ENCODE measurements around the gene AP5B1. TPM values are rescaled to one million over a fixed set of nuclear protein-coding genes. Genes with fewer than 3 reads are reported as not detected.

AP5B1 gene
- total RNA-seq, 6 donors from 2014 or later, result 24.8 to 66.0 (median 46.8) TPM

DNA sequence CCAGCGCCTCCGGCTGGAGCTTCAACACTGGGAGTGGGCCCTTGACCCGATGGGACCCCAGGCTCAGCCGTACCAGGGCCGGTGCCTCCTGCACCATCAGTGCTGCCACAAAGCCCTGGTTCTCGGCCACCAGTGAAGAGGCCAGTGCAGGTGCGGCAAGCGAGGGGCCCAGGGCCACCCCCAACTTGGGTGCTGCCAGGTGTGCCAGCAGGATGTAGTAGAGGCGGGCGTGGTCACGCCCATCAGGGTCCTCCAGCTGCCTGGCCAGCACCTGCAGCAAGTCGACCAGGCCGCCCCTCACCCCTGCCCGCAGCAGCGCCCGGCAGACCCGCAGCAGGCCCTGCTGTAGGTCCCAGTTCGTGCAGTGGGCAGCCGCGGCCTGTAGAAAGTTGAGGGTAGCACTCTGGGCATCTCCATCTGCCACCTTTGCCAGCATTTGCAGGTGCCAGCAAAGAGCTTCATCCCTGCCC, 2.3 kb downstream of the AP5B1 start:
- ATAC-seq (ENCODE audit: low FRiP score in 2 of 2) (no peak), DNase-seq (peak in 1 of 2 donors; percentile 72)
- Histone ChIP-seq H3K4me3 (peak overlapping the region in 2 of 4 donors; percentile 94 to 98), H3K36me3 (peaks cover 0 to 31% (median 24%) of the 10 kb centered on the region in 4 donors), H3K9me3 (no peaks in the 10 kb centered on the region), H3K27me3 (no peaks in the 10 kb centered on the region), H3K27ac (peak overlapping the region in 3 of 4 donors; percentile 93 to 99 (median 96)), H3K4me1 (peaks cover 51 to 76% (median 64%) of the 10 kb centered on the region in 4 donors)
- 93 to 95% methylated on average over 10 to 12 of the region's 20 CpGs for WGBS, 2 donors
- no peak for TF ChIP-seq CTCF (IDR thresholded peaks at IDR 0.05)
- TF ChIP-seq EP300 (IDR thresholded peaks at IDR 0.05), result no peak
- TF ChIP-seq POLR2A (IDR thresholded peaks at IDR 0.05), result no peak
- no peak for TF ChIP-seq POLR2AphosphoS5 (IDR thresholded peaks at IDR 0.05)

DNA sequence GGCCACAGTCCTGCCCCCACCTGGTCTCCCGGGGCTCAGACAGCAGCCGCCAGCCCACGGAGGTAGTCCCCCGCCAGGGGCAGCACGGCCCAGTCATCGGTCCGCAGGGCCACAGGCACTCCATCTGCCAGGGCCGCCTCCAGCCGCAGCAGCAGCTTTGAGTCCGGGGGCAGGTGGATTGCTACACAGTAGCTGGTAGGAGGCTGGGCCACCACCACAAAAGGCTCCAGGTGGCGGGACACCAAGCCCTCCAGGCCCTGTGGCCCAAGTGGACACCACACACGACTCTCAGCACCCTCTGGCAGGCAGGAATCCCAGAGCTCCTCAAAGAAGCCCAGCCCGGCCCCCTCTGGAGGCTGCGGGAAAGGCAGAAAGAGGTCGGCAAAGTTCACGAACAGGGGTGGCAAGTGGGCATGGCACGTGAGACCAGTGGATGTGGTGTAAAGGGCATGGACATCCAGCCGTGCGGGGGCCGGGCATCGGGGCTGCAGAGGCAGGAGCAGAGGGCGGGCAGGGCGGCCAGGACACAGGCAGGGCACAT, 2.9 kb downstream of the AP5B1 start:
- H3K4me1 ChIP-seq, result peaks cover 51 to 76% (median 64%) of the 10 kb centered on the region in 4 donors
- DNase-seq (peak in 1 of 2 donors; percentile 80), ATAC-seq (ENCODE audit: low FRiP score in 2 of 2) (no peak)
- H3K4me3 ChIP-seq, result peak overlapping the region in 2 of 4 donors; percentile 94 to 98
- peaks cover 0 to 31% (median 24%) of the 10 kb centered on the region in 4 donors for H3K36me3 ChIP-seq
- no peaks in the 10 kb centered on the region for H3K27me3 ChIP-seq
- peak overlapping the region; percentile 69 to 99 (median 88) for H3K27ac ChIP-seq
- H3K9me3 ChIP-seq, result no peaks in the 10 kb centered on the region
- TF ChIP-seq POLR2A (IDR thresholded peaks at IDR 0.05), result no peak
- TF ChIP-seq POLR2AphosphoS5 (IDR thresholded peaks at IDR 0.05), result no peak
- no peak for TF ChIP-seq CTCF (IDR thresholded peaks at IDR 0.05)
- no peak for TF ChIP-seq EP300 (IDR thresholded peaks at IDR 0.05)
- 85 to 87% methylated on average over 12 to 20 of the region's 23 CpGs for WGBS, 2 donors

DNA sequence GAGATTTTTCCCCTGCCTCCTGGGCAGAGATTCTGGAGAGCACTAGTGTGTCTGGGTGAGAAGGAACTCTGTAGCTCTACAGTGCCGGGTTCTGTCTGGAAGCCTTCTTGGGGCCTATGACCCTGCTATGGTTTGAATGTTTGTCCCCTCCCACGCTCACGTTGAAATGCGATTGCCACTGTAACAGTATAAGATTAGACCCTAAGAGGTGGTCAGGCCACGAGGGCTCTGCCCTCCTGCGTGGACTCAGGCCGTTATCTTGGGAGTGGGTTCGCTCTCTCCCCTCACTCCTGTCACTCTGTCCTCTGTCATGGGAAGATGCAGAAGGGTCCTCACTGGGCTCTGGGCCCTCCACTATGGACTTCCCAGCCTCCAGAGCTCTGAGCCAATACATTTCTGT, 3.5 kb downstream of the AP5B1 start:
- Histone ChIP-seq H3K36me3 (peaks cover 0 to 31% (median 24%) of the 10 kb centered on the region in 4 donors), H3K4me3 (peak overlapping the region in 1 of 4 donors; percentile 94), H3K9me3 (no peaks in the 10 kb centered on the region), H3K27ac (peak overlapping the region; percentile 69 to 99 (median 88)), H3K27me3 (no peaks in the 10 kb centered on the region), H3K4me1 (peaks cover 51 to 76% (median 64%) of the 10 kb centered on the region in 4 donors)
- WGBS, 2 donors, result 91 to 92% methylated on average over 8 of the region's 8 CpGs
- ATAC-seq (ENCODE audit: low FRiP score in 2 of 2), result no peak
- no peak for DNase-seq
- no peak for TF ChIP-seq EP300 (IDR thresholded peaks at IDR 0.05)
- TF ChIP-seq POLR2AphosphoS5 (IDR thresholded peaks at IDR 0.05), result no peak
- TF ChIP-seq CTCF (IDR thresholded peaks at IDR 0.05), result no peak
- TF ChIP-seq POLR2A (IDR thresholded peaks at IDR 0.05), result no peak

GRCh38 chr11:65776710-65777141, 4.0 kb downstream of the AP5B1 start:
- peaks cover 0 to 31% (median 24%) of the 10 kb centered on the region in 4 donors for H3K36me3 ChIP-seq
- peaks cover 51 to 73% (median 63%) of the 10 kb centered on the region in 4 donors for H3K4me1 ChIP-seq
- H3K4me3 ChIP-seq, result peak overlapping the region in 1 of 4 donors; percentile 94
- no peaks in the 10 kb centered on the region for H3K9me3 ChIP-seq
- TF ChIP-seq CTCF (IDR thresholded peaks at IDR 0.05) (no peak), POLR2A (IDR thresholded peaks at IDR 0.05) (no peak), EP300 (IDR thresholded peaks at IDR 0.05) (no peak), POLR2AphosphoS5 (IDR thresholded peaks at IDR 0.05) (no peak)
- DNase-seq (no peak), ATAC-seq (ENCODE audit: low FRiP score in 2 of 2) (no peak)
- no peaks in the 10 kb centered on the region for H3K27me3 ChIP-seq
- H3K27ac ChIP-seq, result peak overlapping the region; percentile 69 to 99 (median 88)
- 75 to 81% methylated on average over 6 to 8 of the region's 8 CpGs for WGBS, 2 donors
